ENCODE measurements around the gene MTFR1L.

DNA sequence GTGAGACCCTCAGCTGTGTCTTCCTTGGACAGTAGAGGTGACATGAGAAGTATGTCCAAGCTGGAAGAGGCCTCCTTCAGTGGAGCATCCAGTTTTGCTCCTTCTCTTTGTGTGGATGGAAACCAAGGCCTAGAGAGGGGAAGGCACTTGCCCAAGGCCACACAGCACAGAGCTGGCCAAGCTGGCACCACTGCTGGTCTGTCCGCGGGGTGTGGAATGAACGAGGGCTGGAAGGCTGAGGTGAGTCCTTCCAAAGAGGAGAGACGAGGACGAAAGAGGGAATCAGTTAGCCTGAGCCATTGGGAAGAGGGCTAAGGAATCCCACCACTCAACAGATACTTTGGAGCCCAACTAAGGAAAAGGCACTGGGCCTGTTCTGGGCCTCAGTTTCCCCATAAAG lies 47.6 kb upstream of the MTFR1L start:
- TF ChIP-seq POLR2AphosphoS5 (IDR thresholded peaks at IDR 0.05) (no peak), POLR2A (IDR thresholded peaks at IDR 0.05) (no peak)
- TF ChIP-seq, protein P1, sequence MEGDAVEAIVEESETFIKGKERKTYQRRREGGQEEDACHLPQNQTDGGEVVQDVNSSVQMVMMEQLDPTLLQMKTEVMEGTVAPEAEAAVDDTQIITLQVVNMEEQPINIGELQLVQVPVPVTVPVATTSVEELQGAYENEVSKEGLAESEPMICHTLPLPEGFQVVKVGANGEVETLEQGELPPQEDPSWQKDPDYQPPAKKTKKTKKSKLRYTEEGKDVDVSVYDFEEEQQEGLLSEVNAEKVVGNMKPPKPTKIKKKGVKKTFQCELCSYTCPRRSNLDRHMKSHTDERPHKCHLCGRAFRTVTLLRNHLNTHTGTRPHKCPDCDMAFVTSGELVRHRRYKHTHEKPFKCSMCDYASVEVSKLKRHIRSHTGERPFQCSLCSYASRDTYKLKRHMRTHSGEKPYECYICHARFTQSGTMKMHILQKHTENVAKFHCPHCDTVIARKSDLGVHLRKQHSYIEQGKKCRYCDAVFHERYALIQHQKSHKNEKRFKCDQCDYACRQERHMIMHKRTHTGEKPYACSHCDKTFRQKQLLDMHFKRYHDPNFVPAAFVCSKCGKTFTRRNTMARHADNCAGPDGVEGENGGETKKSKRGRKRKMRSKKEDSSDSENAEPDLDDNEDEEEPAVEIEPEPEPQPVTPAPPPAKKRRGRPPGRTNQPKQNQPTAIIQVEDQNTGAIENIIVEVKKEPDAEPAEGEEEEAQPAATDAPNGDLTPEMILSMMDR (IDR thresholded peaks at IDR 0.05), result no peak

Measured in transverse colon (tissue), 4 donors.